HepG2 (cell line): ENCODE results near the gene FYB1. TPM values are rescaled to one million over a fixed set of nuclear protein-coding genes. Genes with fewer than 3 reads are reported as not detected.
A peak's percentile ranks its signal among the peaks of the same experiment; 100 is the strongest.

Experiments
- BHLHE40 ChIP-seq: IDR thresholded peaks from 2 replicates; pipeline ENCODE4 v1.6.1; 2011; ENCODE audit warnings: low read length, improper control_type of control experiment
- FOXP1 ChIP-seq, 2 experiments: fragments of 450-650 bp in 1 of 2; IDR thresholded peaks; 2 replicates each; pipeline ENCODE4 v1.6.1; 2017 to 2018; ENCODE audit warnings: antibody characterized with exemption in 1 of 2
- GPN1 ChIP-seq: sonication (generic); formaldehyde crosslinking; IDR thresholded peaks from 2 replicates; pipeline ENCODE4 v1.5.1; 2020; ENCODE audit warnings: missing genetic modification reagents, borderline replicate concordance
- HHEX ChIP-seq: IDR thresholded peaks from 2 replicates; pipeline ENCODE4 v1.6.1; 2016; ENCODE audit warnings: control low read depth
- MTF1 ChIP-seq: sonication (generic); formaldehyde crosslinking; IDR thresholded peaks from 2 replicates; pipeline ENCODE4 v1.5.0; 2020; ENCODE audit warnings: missing genetic modification reagents
- NKX3-1 ChIP-seq: sonication (generic); formaldehyde crosslinking; IDR thresholded peaks from 2 replicates; pipeline ENCODE4 v1.5.0; 2020; ENCODE audit warnings: missing genetic modification reagents
- RARA ChIP-seq: IDR thresholded peaks from 2 replicates; pipeline ENCODE4 v1.6.1; 2016; ENCODE audit warnings: missing genetic modification reagents, missing compliant biosample characterization
- RARG ChIP-seq: sonication (generic); formaldehyde crosslinking; IDR thresholded peaks from 2 replicates; pipeline ENCODE4 v1.4.0; 2020; ENCODE audit warnings: low read depth, mild to moderate bottlenecking, missing genetic modification reagents
- ZBTB34 ChIP-seq: sonication (generic); formaldehyde crosslinking; IDR thresholded peaks from 2 replicates; pipeline ENCODE4 v1.8.0; 2022; ENCODE audit warnings: mild to moderate bottlenecking, missing genetic modification reagents
- ZBTB38 ChIP-seq: sonication (generic); formaldehyde crosslinking; IDR thresholded peaks from 2 replicates; pipeline ENCODE4 v1.5.1; 2020; ENCODE audit warnings: mild to moderate bottlenecking, missing genetic modification reagents
- ZNF296 ChIP-seq: sonication (generic); formaldehyde crosslinking; conservative IDR thresholded peaks from 2 replicates; pipeline ENCODE4 v1.5.0; 2020; ENCODE audit warnings: mild to moderate bottlenecking, missing genetic modification reagents
- ZNF3 ChIP-seq: IDR thresholded peaks from 2 replicates; pipeline ENCODE4 v1.7.0; 2017; ENCODE audit warnings: inconsistent platforms
- ZNF407 ChIP-seq: sonication (generic); formaldehyde crosslinking; IDR thresholded peaks from one replicate; pipeline ENCODE4 v1.5.1; 2020; ENCODE audit warnings: mild to moderate bottlenecking, missing genetic modification reagents; ENCODE audit errors: not compliant biosample characterization
- ZNF768 ChIP-seq: sonication (generic); formaldehyde crosslinking; IDR thresholded peaks from 2 replicates; pipeline ENCODE4 v1.4.0; 2020; ENCODE audit warnings: missing genetic modification reagents
- ZNF83 ChIP-seq: sonication (generic); formaldehyde crosslinking; IDR thresholded peaks from 2 replicates; pipeline ENCODE4 v1.4.0; 2020; ENCODE audit warnings: missing genetic modification reagents, mild to moderate bottlenecking, borderline replicate concordance
- polyA plus RNA-seq, 8 experiments: library from polyadenylated mRNA; depleted of rRNA in 3 of 8; stranded (reverse) in 7 of 8; unstranded in 1 of 8; fragments of >200 nt; fragmentation: Illumina TruSeq in 4 of 8; extraction: Trizol in 4 of 8; gene quantifications; 2 replicates each; pipeline versions ENCODE4 v1.2.1 to v1.2.3, GENCODE V29; 2011 to 2016; ENCODE audit warnings: low read depth in 4 of 8, missing spikeins in 1 of 8, mixed read lengths in 1 of 8; ENCODE audit not compliant: insufficient read depth in 1 of 8
- total RNA-seq, 5 experiments: library from RNA; depleted of rRNA; stranded (reverse); fragments of >200 nt; fragmentation: Illumina TruSeq; extraction: Trizol; gene quantifications; 2 replicates each; pipeline ENCODE4 v1.2.3, GENCODE V29; 2016; ENCODE audit warnings: low read depth in 1 of 5
- TF ChIP-seq, protein P1 (sequence below): sonication (generic); formaldehyde crosslinking; IDR thresholded peaks from 2 replicates; pipeline ENCODE4 v1.5.0; 2020; ENCODE audit warnings: mild to moderate bottlenecking, missing genetic modification reagents
- TF ChIP-seq, protein P2 (sequence below): sonication (generic); formaldehyde crosslinking; IDR thresholded peaks from 2 replicates; pipeline ENCODE4 v1.8.0; 2022; ENCODE audit warnings: missing genetic modification reagents, low read depth, mild to moderate bottlenecking, borderline replicate concordance

The FYB1 gene
- total and polyA plus RNA-seq, 2 of the 13 experiments (the other 11 are each of a cell fraction or from before 2014, with no cell fraction given): 0.03 TPM; not detected in 1

GRCh38 chr5:39231705-39232525 is 12.6 kb upstream of the FYB1 start (continued):
- TF ChIP-seq ZNF407 (CRISPR knock-in tag) (no peak), ZNF3 (CRISPR knock-in tag) (0 out of 2 replicates have a peak, but pooled peaks have one; percentile 33), HHEX (no peak), RARA (CRISPR knock-in tag) (peak; percentile 92), ZNF83 (CRISPR knock-in tag) (no peak), GPN1 (CRISPR knock-in tag) (no peak), NKX3-1 (CRISPR knock-in tag) (no peak), BHLHE40 (no peak), ZBTB38 (CRISPR knock-in tag) (no peak), ZBTB34 (no peak), ZNF296 (CRISPR knock-in tag) (no peak), MTF1 (CRISPR knock-in tag) (no peak), FOXP1 (IDR thresholded peaks at IDR 0.05) (no peak), FOXP1 (CRISPR knock-in tag; IDR thresholded peaks at IDR 0.05) (peak; percentile 20; the same call in 1 of the 2 replicates), ZNF768 (CRISPR knock-in tag) (no peak), RARG (no peak)
- TF ChIP-seq, protein P1, sequence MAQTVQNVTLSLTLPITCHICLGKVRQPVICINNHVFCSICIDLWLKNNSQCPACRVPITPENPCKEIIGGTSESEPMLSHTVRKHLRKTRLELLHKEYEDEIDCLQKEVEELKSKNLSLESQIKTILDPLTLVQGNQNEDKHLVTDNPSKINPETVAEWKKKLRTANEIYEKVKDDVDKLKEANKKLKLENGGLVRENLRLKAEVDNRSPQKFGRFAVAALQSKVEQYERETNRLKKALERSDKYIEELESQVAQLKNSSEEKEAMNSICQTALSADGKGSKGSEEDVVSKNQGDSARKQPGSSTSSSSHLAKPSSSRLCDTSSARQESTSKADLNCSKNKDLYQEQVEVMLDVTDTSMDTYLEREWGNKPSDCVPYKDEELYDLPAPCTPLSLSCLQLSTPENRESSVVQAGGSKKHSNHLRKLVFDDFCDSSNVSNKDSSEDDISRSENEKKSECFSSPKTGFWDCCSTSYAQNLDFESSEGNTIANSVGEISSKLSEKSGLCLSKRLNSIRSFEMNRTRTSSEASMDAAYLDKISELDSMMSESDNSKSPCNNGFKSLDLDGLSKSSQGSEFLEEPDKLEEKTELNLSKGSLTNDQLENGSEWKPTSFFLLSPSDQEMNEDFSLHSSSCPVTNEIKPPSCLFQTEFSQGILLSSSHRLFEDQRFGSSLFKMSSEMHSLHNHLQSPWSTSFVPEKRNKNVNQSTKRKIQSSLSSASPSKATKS: no peak
- TF ChIP-seq, protein P2, sequence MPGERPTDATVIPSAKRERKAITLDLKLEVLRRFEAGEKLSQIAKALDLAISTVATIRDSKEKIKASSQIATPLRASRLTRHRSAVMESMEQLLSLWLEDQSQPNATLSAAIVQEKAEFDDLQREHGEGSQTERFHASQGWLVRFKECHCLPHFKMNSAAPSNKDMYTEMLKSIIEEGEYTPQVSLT (CRISPR knock-in tag): no peak
